Endothelial cell of umbilical vein (primary cell): ENCODE measurements around the gene NOP10. TPM values are rescaled to one million over a fixed set of nuclear protein-coding genes. Genes with fewer than 3 reads are reported as not detected.
"Not testable (repeated sequence)": the region's sequence is repeated elsewhere in the genome, so short reads cannot be mapped to it uniquely, and the experiment has no call there.

Experiments
- Bru-seq: library from RNA; stranded (reverse); fragments of 400-500 nt; gene quantifications from one replicate; lab custom pipeline; 2021; lab: Mats Ljungman, UMichigan
- BruChase-seq, 2 experiments: library from RNA; stranded (reverse); fragments of 400-500 nt; gene quantifications; one replicate each; lab custom pipeline; 2021; lab: Mats Ljungman, UMichigan
- BruUV-seq: library from RNA; stranded (reverse); fragments of 400-500 nt; replicated peaks from 2 replicates; lab custom pipeline; 2021; lab: Mats Ljungman, UMichigan
- CTCF ChIA-PET: fragments of 300-600, 350-600 bp; sonication (Branson Sonifier 250); formaldehyde crosslinking; loops from one replicate; lab custom pipeline; 2021; ENCODE audit warnings: antibody characterized with exemption, inconsistent platforms; lab: Charles Lee
- POLR2A ChIA-PET: fragments of 300-600, 350-600 bp; sonication (Branson Sonifier 250); formaldehyde crosslinking; loops from one replicate; lab custom pipeline; 2021; ENCODE audit warnings: antibody characterized with exemption, inconsistent platforms; lab: Charles Lee
- DNase-seq: peaks from one replicate; pipeline ENCODE4 v3.0.0-alpha.2; 2011; ENCODE audit warnings: low read depth, low spot score
- FAIRE-seq: peaks from 2 replicates; lab custom pipeline; 2011; peaks lifted over from hg19 to GRCh38; lab: Jason Lieb, UNC
- H2AFZ ChIP-seq: 2 replicates; pipeline ENCODE4 v1.6.0; 2012; ENCODE audit warnings: low read depth, low read length, control low read depth, inconsistent platforms
- H3K27ac ChIP-seq: 2 replicates; pipeline ENCODE4 v1.5.1; 2011; ENCODE audit warnings: low read depth, mild to moderate bottlenecking, control low read depth, low read length, moderate library complexity; ENCODE audit not compliant: insufficient read depth
- H3K27me3 ChIP-seq, 2 experiments: 2 replicates each; pipeline versions ENCODE4 v1.6.0 to v1.6.1; 2011; ENCODE audit warnings: low read length in 2 of 2, mixed read lengths in 1 of 2; ENCODE audit not compliant: control insufficient read depth in 2 of 2, insufficient read depth in 2 of 2
- H3K36me3 ChIP-seq, 2 experiments: 2 replicates in 1 of 2; 3 replicates in 1 of 2; pipeline ENCODE4 v1.5.1; 2011; ENCODE audit warnings: low read length in 2 of 2, mild to moderate bottlenecking in 1 of 2, moderate library complexity in 1 of 2; ENCODE audit not compliant: control insufficient read depth in 2 of 2, insufficient read depth in 2 of 2; ENCODE audit errors: extremely low read depth in 1 of 2
- H3K4me1 ChIP-seq: 3 replicates; pipeline ENCODE4 v1.5.1; 2011; ENCODE audit warnings: mild to moderate bottlenecking, low read length; ENCODE audit not compliant: control insufficient read depth, insufficient read depth; ENCODE audit errors: extremely low read depth
- H3K4me2 ChIP-seq: 2 replicates; pipeline ENCODE4 v1.6.1; 2011; ENCODE audit warnings: low read length, control low read depth, mixed read lengths; ENCODE audit not compliant: insufficient read depth
- H3K4me3 ChIP-seq, 3 experiments: fragments of 200-600 bp in 1 of 3; sonication (generic), shearing (Covaris generic) in 1 of 3; replicated peaks in 1 of 3; 2 replicates each; pipeline ENCODE4 v1.5.1; 2011 to 2016; ENCODE audit warnings: control low read depth in 3 of 3, low read length in 3 of 3, mild to moderate bottlenecking in 2 of 3, inconsistent platforms in 1 of 3, low read depth in 1 of 3, moderate library complexity in 1 of 3; ENCODE audit not compliant: insufficient read depth in 1 of 3
- H3K79me2 ChIP-seq: 2 replicates; pipeline ENCODE4 v1.6.0; 2012; ENCODE audit warnings: low read length, inconsistent platforms; ENCODE audit not compliant: control insufficient read depth, insufficient read depth
- H3K9ac ChIP-seq: replicated peaks from 2 replicates; pipeline ENCODE3; 2011; ENCODE audit warnings: low read length, control low read depth; ENCODE audit not compliant: insufficient read depth; ENCODE audit errors: extremely low read depth
- H3K9me1 ChIP-seq: replicated peaks from 3 replicates; pipeline ENCODE4 v1.6.0; 2011; ENCODE audit warnings: mild to moderate bottlenecking, low read length; ENCODE audit not compliant: control insufficient read depth, insufficient read depth; ENCODE audit errors: extremely low read depth
- H3K9me3 ChIP-seq: replicated peaks from 2 replicates; pipeline ENCODE4 v1.5.1; 2012; ENCODE audit warnings: low read length, inconsistent platforms; ENCODE audit not compliant: control insufficient read depth, insufficient read depth
- H4K20me1 ChIP-seq: replicated peaks from 2 replicates; pipeline ENCODE3; 2011; ENCODE audit warnings: mild to moderate bottlenecking, low read length; ENCODE audit not compliant: control insufficient read depth, insufficient read depth; ENCODE audit errors: extremely low read depth
- EZH2 ChIP-seq: IDR thresholded peaks from 2 replicates; pipeline ENCODE4 v1.6.1; 2012; ENCODE audit warnings: borderline replicate concordance, low read depth, mild to moderate bottlenecking, moderate library complexity, low read length, inconsistent platforms; ENCODE audit not compliant: severe bottlenecking
- FOS ChIP-seq: IDR thresholded peaks from 2 replicates; pipeline ENCODE4 v1.6.1; 2011; ENCODE audit warnings: mild to moderate bottlenecking, low read length, moderate library complexity, borderline replicate concordance; ENCODE audit not compliant: insufficient read depth
- GATA2 ChIP-seq: IDR thresholded peaks from 2 replicates; pipeline ENCODE4 v1.7.0; 2011; ENCODE audit warnings: low read depth, mild to moderate bottlenecking, moderate library complexity, mixed read lengths, low read length; ENCODE audit not compliant: insufficient read length, insufficient read depth
- JUN ChIP-seq: IDR thresholded peaks from 2 replicates; pipeline ENCODE4 v1.6.1; 2011; ENCODE audit warnings: borderline replicate concordance, low read depth; ENCODE audit not compliant: insufficient read length, insufficient read depth
- MYC ChIP-seq: IDR thresholded peaks from one replicate; pipeline ENCODE4 v1.6.1; 2011; ENCODE audit warnings: mild to moderate bottlenecking, low read depth, low read length
- POLR2A ChIP-seq: IDR thresholded peaks from 2 replicates; pipeline ENCODE4 v1.6.1; 2012; ENCODE audit warnings: low read depth, mild to moderate bottlenecking, control low read depth, low read length
- POLR2AphosphoS5 ChIP-seq: IDR thresholded peaks from 2 replicates; pipeline ENCODE4 v1.6.1; 2012; ENCODE audit warnings: low read depth, mild to moderate bottlenecking, control low read depth, low read length, moderate library complexity; ENCODE audit not compliant: insufficient read depth
- dilution Hi-C: fragments of 300-500 bp; cut with MboI; formaldehyde crosslinking; loops from one replicate; pipeline ENCODE4 v1.15.0; 2019; ENCODE audit warnings: low sequenced_read_pairs; ENCODE audit not compliant: extremely low pct_ligation_motif_present
- intact Hi-C: fragments of 100-400 bp; cut with micrococcal nuclease; formaldehyde crosslinking; loops from one replicate; pipeline ENCODE4 v1.10.0; 2022
- long read RNA-seq: library from polyadenylated mRNA; stranded (forward); transcript quantifications from one replicate; pipeline ENCODE4 v2.0.0, GENCODE V29; 2021
- polyA minus RNA-seq, 3 experiments: library from RNA; depleted of rRNA, polyadenylated mRNA; stranded (reverse); fragments of >200 nt; gene quantifications; 1 replicate in 1 of 3; 2 replicates in 2 of 3; pipeline ENCODE4 v1.2.3, GENCODE V29; 2011
- polyA plus RNA-seq, 4 experiments: library from polyadenylated mRNA; depleted of rRNA in 3 of 4; stranded (reverse) in 3 of 4; unstranded in 1 of 4; fragments of >200 nt; gene quantifications; 2 replicates each; pipeline versions ENCODE4 v1.2.1 to v1.2.3, GENCODE V29; 2011 to 2012; ENCODE audit warnings: missing spikeins in 1 of 4
- total RNA-seq: library from RNA; stranded (reverse); gene quantifications from 2 replicates; pipeline ENCODE4 v1.2.3, GENCODE V29; 2021
- TF ChIP-seq, protein P1 (sequence below), 2 donors: IDR thresholded peaks; 1 replicate in 1 of 2; 2 replicates in 1 of 2; pipeline ENCODE4 v1.5.1; 2011; ENCODE audit warnings: low read length in 2 of 2, mild to moderate bottlenecking in 2 of 2, moderate library complexity in 2 of 2, control low read depth in 1 of 2, inconsistent platforms in 1 of 2, low read depth in 1 of 2; ENCODE audit not compliant: insufficient read depth in 1 of 2; ENCODE audit errors: extremely low read depth in 1 of 2
- TF ChIP-seq, protein P2 (sequence below): IDR thresholded peaks from 2 replicates; pipeline ENCODE4 v1.6.1; 2011; ENCODE audit not compliant: insufficient read depth, insufficient read length

The NOP10 gene
- total RNA-seq (215 and 225 TPM in 2 replicates), polyA plus RNA-seq (708 and 710 TPM in 2 replicates), polyA minus RNA-seq (216 and 233 TPM in 2 replicates), Bru-seq, nascent RNA (percentile 91 among the genes with signal in this experiment), BruChase-seq, experiment 1, labeled RNA remaining after a 6-hour chase (percentile 99 among the genes with signal in this experiment), BruChase-seq, experiment 2, labeled RNA remaining after a 2-hour chase (percentile 96 among the genes with signal in this experiment)
- 622 and 785 TPM in 2 replicates for polyA plus RNA-seq (2011; cell fraction: cytosol; rRNA removed)
- polyA plus RNA-seq (2011; cell fraction: nucleus; rRNA removed), result 193 and 217 TPM in 2 replicates
- polyA plus RNA-seq (2012), result 280 and 439 TPM in 2 replicates
- 102 TPM for polyA minus RNA-seq (2011; cell fraction: cytosol; rRNA and poly(A)+ RNA removed)
- 29.0 and 45.2 TPM in 2 replicates for polyA minus RNA-seq (2011; cell fraction: nucleus; rRNA and poly(A)+ RNA removed)
- long read RNA-seq, transcript NOP10-201 (2 exons, 554 nt), result major isoform, 1,001 of 1,016 reads
- long read RNA-seq, partial matches to known transcripts, result 7 of 1,016 reads
- long read RNA-seq, other reads (novel, unspliced or antisense), result 8 of 1,016 reads

DNA sequence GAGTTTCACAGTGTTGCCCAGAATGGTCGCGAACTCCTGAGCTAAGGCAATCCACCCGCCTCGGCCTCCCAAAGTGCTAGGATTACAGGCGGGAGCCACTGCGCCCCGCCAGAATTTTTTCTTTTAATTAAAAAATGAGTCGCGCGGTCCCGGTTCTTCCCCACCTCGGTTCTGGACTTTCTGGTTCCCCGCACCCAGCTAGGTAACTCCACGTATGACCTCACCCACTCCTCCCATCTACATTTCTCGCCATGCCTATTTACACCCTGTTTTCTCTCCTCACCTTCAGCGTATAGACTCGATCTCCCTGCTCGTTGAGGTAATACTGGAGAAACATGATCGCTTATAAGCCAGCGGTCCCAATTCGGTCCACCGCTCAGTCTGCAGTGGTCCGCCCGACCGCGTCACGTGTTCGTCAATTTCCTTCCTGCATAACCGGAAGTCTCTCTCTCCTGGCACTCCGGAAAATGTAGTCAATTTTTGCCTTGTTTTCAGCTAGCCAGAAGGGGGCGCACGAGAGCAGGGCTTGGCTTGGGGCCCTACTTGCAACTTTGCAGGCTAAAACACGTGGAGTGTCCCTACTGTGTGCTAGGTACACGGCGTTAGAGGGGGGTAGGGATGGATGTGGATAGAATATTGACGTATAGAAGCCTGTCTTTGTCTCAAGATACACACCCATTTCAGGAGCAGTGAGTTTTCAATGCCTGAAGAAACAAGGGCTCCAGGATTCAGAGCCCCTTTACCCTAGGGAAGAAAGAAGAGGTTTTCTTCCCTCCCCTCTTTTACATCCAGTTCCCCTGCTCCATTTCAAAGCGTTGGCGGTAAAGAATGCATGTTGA lies at the start of gene NOP10, which contains the start of gene NUTM1:
NOP10 (minus strand) TSS at position 400 of the 839 bp plus-strand sequence; CDS start at position 337, 63 bp downstream.
NUTM1 (plus strand) TSS at position 579 of the 839 bp plus-strand sequence. CDS start 382 bp downstream, outside the sequence.
- intact Hi-C loops, result loop anchor here (1.0 to 10.0 kb wide), 8 partner anchors 24 to 280 kb away; partner anchors contain the start of genes EMC7, GOLGA8A and LPCAT4
- POLR2A ChIA-PET, result no interaction called here

DNA sequence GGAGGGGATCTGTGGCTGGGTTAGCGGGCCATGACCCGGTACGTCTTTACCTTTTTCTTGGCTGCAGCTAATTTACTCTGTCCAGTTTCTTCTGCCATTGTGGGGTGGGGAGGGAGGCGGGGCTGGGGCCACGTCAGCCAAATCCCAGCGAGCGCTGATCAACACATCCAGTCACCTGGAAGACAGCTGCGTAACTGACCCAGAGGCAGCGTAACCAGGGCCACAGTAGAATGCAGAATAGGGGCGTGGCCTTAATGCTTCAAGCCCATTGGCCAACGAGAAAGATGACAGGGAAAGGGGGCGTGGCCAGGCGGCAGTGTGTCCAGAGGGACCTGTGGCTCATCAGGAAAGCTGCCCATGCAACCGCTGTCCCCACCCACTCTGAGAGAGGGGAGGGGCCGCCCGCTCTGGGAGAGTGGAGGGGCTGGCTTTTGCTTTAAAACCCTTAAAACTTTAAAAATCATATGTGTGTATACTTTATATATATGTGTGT lies 46.7 kb upstream of the NOP10 start:
- H4K20me1 ChIP-seq, H2AFZ ChIP-seq, H3K9ac ChIP-seq, POLR2A ChIA-PET, dilution Hi-C loops, intact Hi-C loops, H3K27me3 ChIP-seq, CTCF ChIA-PET, DNase-seq, H3K79me2 ChIP-seq, FAIRE-seq, H3K9me3 ChIP-seq, BruUV-seq, H3K4me3 ChIP-seq, H3K36me3 ChIP-seq, H3K4me2 ChIP-seq, H3K27ac ChIP-seq, H3K9me1 ChIP-seq, H3K4me1 ChIP-seq: not testable (repeated sequence)

More for the DNA sequence above, at the start of gene NOP10, which contains the start of gene NUTM1:
- H3K36me3 ChIP-seq, result peaks cover 0 to 5% of the 10 kb centered on the region in 2 experiments
- H2AFZ ChIP-seq, result peak within 1 kb of the TSS; percentile 53
- FAIRE-seq (peak; percentile 85), DNase-seq (peak; percentile 94)
- TF ChIP-seq JUN (no peak), POLR2AphosphoS5 (peak; percentile 95), FOS (peak; percentile 13), MYC (peak; percentile 33), POLR2A (peak; percentile 94), EZH2 (no peak), GATA2 (no peak)
- TF ChIP-seq, protein P1, sequence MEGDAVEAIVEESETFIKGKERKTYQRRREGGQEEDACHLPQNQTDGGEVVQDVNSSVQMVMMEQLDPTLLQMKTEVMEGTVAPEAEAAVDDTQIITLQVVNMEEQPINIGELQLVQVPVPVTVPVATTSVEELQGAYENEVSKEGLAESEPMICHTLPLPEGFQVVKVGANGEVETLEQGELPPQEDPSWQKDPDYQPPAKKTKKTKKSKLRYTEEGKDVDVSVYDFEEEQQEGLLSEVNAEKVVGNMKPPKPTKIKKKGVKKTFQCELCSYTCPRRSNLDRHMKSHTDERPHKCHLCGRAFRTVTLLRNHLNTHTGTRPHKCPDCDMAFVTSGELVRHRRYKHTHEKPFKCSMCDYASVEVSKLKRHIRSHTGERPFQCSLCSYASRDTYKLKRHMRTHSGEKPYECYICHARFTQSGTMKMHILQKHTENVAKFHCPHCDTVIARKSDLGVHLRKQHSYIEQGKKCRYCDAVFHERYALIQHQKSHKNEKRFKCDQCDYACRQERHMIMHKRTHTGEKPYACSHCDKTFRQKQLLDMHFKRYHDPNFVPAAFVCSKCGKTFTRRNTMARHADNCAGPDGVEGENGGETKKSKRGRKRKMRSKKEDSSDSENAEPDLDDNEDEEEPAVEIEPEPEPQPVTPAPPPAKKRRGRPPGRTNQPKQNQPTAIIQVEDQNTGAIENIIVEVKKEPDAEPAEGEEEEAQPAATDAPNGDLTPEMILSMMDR (IDR thresholded peaks at IDR 0.05; ENCODE audit: extremely low read depth in 1 of 2, insufficient read depth in 1 of 2, low read depth in 1 of 2, low read length in 2 of 2), result peak; percentile 87 to 99
- TF ChIP-seq, protein P2, sequence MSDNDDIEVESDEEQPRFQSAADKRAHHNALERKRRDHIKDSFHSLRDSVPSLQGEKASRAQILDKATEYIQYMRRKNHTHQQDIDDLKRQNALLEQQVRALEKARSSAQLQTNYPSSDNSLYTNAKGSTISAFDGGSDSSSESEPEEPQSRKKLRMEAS, result peak; percentile 93
- peak within 1 kb of the TSS; percentile 82 for H3K9ac ChIP-seq
- dilution Hi-C loops, result no loop called here
- peak within 1 kb of the TSS; percentile 83 for H3K4me2 ChIP-seq
- no peaks in the 10 kb centered on the region for H3K27me3 ChIP-seq
- peak within 1 kb of the TSS; percentile 26 to 89 (median 66) for H3K4me3 ChIP-seq
- H3K9me3 ChIP-seq, result no peaks in the 10 kb centered on the region
- BruUV-seq, result no TSS peak
- peak within 1 kb of the TSS; percentile 76 for H3K27ac ChIP-seq
- CTCF ChIA-PET, result interaction anchor here (0.6 to 2.3 kb wide), 13 partner anchors 10 to 1476 kb away, joined by 3 to 39 read pairs (median 5); partner anchors contain the start of genes KATNBL1 and LPCAT4
- H4K20me1 ChIP-seq, result no peaks in the 10 kb centered on the region
- H3K79me2 ChIP-seq, result peaks cover 19% of the 10 kb centered on the region
- H3K9me1 ChIP-seq, result no peaks in the 10 kb centered on the region
- H3K4me1 ChIP-seq, result peaks cover 11% of the 10 kb centered on the region
